Measurements from ENCODE around the gene ZNF549.
A peak's percentile ranks its signal among the peaks of the same experiment; 100 is the strongest.

ZNF549 gene

DNA sequence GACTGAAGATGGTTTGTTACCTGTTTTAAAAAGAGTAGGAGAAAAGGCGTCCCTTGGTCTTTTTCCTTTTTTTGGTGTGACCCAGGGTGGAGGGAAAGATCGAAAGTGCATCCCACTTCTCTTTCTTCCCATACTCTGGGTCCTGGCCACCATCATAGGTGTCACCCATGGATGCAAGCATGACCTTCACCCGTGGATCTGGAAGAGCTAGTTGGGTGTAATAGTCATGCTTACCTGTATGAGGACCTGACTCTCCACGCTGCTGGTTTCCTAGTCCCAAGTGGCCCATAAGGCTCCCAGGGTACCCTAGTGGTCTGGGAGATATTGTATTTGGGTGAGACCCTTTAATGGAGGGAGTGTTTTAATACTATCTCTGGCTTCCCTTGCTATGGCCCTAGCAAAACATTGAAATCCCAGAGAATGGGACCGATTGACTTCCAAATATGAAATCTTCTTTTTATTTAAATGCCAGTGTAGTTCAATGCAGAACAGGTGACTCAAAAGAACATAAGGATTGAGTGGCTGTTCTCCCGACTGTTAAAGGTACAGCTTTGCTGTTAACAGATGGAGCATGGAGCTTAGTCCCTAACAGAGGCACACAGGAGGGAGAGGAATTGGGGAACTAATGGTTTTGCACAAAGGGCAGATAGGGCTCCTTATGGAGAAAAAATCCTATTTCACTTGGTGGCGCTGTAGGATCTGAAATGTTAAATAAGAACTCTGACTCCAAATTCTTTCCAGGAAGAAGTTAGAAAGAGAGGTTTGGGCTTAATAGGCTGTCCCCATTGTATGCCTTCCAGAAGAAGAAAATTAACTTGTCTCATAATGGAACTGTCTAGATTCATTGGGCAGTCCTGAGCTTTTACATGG is 39.5 kb downstream of the ZNF549 start:
- DNase-seq (ENCODE audit: low read depth in 3 of 3): no peak

DNA sequence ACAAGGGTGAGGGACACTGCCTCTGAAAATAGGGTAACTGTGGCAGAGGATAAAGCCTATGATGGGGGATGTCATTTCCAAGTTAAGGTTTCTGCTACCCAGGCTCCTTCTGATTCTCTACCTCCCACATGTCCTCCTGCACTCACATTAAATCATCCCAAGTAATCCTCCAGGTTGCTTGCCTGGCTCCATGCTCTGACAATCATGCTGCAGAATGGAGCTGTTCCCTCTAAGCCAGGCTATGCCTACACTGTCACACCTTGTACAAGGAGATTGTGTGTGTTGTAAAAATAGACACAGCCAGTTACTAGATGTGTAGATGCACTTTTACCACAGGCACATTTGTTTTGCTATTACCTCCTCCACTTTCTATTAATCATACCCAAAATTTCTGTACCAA is 43.6 kb downstream of the ZNF549 start:
- DNase-seq (ENCODE audit: low read depth in 3 of 3): no peak

DNA sequence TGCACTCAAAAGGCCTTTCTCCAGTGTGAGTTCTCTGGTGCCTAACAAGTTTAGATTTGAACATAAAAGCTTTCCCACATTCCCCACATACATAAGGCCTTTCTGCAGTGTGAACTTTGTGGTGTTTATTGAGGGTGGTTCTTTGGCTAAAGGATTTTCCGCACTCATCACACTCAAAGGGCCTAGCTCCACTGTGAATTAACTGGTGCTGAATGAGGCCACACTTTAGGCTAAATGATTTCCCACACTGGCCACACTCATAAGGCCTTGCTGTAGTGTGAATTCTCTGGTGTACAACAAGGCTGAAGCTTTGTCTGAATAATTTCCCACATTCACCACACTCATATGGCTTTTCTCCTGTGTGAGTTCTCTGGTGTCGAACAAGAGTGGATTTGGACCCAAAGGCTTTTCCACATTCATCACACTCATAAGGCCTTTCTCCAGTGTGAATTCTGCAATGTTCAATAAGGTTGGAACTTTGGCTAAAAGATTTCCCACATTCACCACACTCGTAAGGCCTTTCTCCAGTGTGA is 45.3 kb downstream of the ZNF549 start:
- no peak for DNase-seq (ENCODE audit: low read depth in 3 of 3)

DNA sequence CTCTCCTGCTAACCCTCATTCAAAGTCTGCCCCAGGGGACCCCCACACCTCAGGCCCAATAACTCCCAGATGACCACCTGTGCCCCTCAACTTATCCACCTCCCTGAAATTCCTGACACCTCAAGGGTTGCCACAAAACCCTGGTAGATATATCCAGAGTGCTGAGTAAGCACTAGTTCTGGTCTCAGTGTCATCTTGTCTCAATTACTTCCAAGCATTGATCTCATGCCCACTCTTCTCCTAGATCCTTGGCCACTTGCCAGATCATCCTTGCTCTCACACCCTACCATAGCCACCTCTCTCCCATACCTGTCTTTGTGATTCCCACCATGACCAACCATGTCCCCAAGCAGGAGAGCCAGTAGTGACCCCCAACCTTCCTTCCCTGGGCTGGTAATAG is 49.5 kb downstream of the ZNF549 start:
- DNase-seq (ENCODE audit: low read depth in 3 of 3): no peak

DNA sequence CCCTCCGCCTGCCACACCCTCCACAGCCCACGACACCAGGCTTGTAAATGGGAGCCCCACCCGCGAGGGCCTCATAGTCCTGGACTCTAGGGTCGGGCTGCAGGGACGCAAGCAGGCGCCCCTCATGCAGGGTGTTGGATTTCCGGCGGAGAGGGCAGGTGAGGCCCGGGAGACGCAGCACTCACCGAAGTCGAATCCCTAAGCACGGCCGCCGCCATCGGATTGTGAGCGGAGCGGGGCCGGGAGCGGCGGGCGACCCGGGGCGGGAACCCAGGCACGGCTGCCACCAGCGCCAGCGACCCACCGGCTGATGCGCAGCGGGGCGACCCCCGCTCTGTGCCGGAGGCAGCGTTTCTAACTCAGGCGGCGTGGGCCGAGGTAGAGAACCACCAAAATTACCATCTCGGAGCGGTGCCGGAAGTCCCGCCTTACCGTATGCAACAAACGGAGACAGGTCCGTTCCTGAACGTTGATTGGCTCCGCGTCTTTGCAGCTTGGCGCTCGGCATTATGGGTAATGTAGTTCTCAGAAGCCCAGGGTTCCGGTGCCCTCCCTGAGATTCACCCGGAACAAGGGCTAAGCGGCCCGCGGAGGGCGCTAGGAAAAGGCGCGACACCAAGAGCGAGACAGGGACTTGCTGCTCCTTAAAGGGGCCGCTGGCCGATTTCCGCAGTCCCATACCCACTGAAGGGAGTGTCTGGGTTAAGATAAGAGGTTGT is 51.5 kb downstream of the ZNF549 start, which contains the start of gene ZNF416:
Gene ZNF416 (minus strand): TSS at position 425 of the 719 bp plus-strand sequence. CDS start 207 bp downstream, at position 218.
- DNase-seq (ENCODE audit: low read depth in 3 of 3): peak; percentile 91 to 97 (median 91)

DNA sequence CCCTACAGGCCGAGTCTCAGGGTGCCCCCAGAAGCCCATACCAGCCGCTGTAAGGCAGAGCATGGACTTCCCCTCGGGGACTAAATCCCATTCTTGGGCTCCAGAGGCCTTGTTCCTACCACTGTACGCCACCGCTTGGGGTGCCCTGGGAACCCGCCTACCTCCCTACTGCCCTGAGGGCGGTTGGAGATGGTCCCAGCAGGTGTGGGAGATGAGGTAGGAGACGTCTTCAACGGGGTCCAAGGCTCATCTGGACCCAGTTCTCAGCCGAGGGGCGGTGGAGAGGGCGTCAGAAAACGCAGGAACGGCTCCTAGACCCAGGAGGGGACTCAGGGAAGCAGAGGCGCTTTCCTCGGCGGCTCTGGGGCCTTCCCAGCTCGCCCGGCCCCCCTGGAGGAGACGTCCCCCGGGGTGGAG is 56.0 kb downstream of the ZNF549 start:
- DNase-seq (ENCODE audit: low read depth in 3 of 3): no peak

DNA sequence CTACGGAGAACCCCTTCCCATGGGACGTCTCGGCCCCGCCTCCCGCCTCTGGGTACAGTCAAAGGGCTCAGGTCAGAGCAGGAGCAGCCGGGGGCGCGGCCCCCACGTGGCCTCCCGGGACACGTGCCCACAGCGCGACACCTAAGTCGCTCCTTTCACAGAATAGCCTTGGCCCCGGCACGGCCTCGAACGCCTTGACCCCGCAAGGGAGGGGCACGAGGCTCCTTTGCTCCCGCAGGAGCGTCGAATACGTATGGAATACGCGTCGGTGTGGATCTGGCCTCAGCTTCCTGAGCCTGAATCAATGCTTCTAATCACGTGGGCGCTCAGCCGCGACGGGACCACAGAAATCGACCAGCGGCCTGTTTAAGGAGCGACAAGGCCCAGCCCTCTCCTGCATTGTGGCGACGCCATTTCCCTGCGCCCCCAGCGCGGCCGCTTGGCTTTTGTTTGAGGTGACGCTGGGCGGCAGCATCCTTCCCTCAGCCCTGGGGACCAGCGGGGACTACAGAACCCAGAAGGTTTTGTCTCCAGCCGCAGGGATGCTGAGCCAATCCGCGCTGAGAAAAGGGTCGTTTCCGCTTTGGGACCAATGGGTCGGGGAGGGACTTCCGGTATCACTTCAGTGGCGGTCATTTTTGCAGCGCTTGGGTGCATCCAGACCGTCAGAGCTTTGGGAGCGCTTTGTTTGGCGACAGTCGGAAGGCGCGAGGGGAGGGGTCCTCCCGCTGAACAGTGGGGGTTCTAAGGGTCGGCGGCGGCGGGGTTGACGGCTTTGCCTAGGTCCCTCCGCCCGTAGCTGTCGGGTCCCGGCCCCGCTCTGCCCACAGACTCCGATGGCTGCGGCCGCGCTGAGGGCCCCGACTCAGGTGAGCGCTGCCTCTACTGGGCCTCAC is 56.6 kb downstream of the ZNF549 start, which contains the start of gene ZIK1:
Gene ZIK1 (plus strand): TSS at position 625 of the 896 bp plus-strand sequence. CDS start 212 bp downstream, at position 837.
- DNase-seq (ENCODE audit: low read depth in 3 of 3): peak; percentile 72 to 80 (median 77)

DNA sequence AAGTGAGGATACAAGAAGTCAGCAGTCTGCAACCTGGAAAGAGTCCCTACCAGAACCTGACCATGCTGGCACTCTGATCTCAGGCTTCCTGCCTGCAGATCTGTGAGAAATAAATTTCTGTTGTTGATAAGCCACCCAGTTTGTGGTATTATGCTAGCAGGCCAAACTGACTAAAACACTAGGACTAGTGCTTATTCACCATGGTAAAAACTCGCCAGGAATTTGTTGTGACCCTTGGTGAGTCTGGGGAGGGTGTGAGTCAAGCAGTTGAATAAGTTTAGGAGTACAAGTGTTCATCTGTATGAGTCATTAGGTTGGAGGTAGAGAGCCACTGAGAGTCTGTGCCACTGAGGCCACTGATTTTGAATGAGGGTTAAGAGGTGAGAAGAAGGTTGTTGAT is 60.4 kb downstream of the ZNF549 start:
- no peak for DNase-seq (ENCODE audit: low read depth in 3 of 3)

DNA sequence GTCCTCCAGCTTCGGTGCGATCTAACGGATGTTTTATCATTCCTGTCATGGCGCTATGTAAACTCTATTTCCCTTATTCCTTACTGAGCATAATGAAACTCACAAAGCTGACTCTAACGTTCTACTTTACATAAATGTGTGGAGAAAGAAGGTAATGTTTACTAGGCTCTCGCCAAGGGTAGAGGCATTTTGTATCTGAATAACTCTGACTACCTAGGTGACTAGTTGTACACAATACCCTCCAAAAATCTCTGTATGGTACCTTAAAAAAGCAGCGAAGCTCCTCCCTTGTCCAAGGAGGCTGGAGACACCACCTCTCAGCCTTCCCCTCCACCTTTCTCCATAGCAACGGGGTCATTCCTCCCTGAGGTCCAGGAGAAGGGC is 72.2 kb downstream of the ZNF549 start:
- no peak for DNase-seq (ENCODE audit: low read depth in 3 of 3)

DNA sequence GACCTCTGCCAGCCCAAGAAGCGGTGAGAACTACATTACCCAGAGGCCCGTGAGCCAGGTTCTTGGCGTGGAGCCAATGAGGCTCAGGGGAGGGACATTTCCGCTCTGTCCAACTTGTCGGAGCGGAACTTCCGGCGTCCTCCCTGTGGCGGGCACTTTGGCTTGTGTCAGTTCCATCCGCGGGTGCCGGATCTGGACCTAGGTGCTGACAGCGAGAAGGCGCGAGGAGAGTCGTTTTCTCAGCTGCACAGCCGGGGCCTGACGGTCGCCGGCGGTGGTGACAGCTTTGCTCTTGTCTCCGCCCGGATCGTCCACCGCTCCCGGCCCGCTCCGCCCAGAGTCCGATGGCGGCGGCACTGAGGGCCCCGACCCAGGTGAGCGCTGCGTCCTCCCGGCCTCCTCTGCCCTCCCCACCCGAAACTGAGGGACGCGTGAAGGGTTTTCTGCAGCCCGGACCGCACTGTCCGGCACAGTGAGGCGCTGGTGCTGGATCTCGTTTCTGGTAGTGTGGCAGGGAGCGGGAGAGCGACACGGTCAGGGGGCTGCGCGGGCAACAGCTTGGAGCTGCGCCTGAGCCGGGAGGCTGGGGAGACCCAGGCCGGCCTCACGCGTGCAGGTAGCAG is 72.7 kb downstream of the ZNF549 start, which contains the start of gene ZNF530:
Gene ZNF530 (plus strand): TSS at position 125 of the 623 bp plus-strand sequence. CDS start 4,461 bp downstream, outside the sequence.
- DNase-seq (ENCODE audit: low read depth in 3 of 3): peak; percentile 83 to 87 (median 85)

DNA sequence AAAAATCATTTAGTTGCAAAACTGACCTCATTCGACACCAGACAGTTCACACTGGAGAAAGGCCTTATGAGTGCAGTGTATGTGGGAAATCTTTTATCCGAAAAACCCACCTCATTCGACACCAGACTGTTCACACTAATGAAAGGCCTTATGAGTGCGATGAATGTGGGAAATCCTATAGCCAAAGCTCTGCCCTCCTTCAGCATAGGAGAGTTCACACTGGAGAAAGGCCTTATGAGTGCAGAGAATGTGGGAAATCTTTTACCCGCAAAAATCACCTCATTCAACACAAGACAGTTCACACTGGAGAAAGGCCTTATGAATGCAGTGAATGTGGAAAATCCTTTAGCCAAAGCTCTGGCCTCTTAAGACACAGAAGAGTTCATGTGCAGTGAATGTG is 79.8 kb downstream of the ZNF549 start:
- DNase-seq (ENCODE audit: low read depth in 3 of 3): no peak
